IMR-90 (cell line): Measurements from ENCODE around the gene GALNT12. TPM values are rescaled to one million over a fixed set of nuclear protein-coding genes. Genes with fewer than 3 reads are reported as not detected.
A peak's percentile ranks its signal among the peaks of the same experiment; 100 is the strongest.

Experiments used
- ATAC-seq: fragments of 200-7000 bp; cut with Tn5 transposase; 2 replicates; pipeline ENCODE4 v1.9.1; 2020; ENCODE audit warnings: low read depth, mild to moderate bottlenecking, moderate library complexity
- BruUV-seq: library from RNA; stranded (reverse); fragments of 400-500 nt; replicated peaks from 2 replicates; lab custom pipeline; 2021; lab: Mats Ljungman, UMichigan
- CTCF ChIA-PET: fragments of 300-600 bp; formaldehyde crosslinking; extraction: SDS; loops from one replicate; lab custom pipeline; 2021; ENCODE audit warnings: antibody characterized with exemption; lab: Yijun Ruan, JAX
- POLR2A ChIA-PET: fragments of 300-600 bp; sonication (Branson Sonifier 250); formaldehyde crosslinking; loops from one replicate; lab custom pipeline; 2022; ENCODE audit warnings: antibody characterized with exemption; ENCODE audit not compliant: unreplicated experiment; lab: Charles Lee
- DNase-seq: peaks from one replicate; pipeline ENCODE4 v3.0.0; 2013
- H2AFZ ChIP-seq: replicated peaks from 2 replicates; pipeline ENCODE3; 2013; ENCODE audit warnings: low read length, mild to moderate bottlenecking; ENCODE audit not compliant: poor library complexity
- H2AK5ac ChIP-seq: 2 replicates; pipeline ENCODE4 v1.6.1; 2013; ENCODE audit warnings: low read depth, low read length, inconsistent platforms
- H2AK9ac ChIP-seq: replicated peaks from 2 replicates; pipeline ENCODE3; 2013; ENCODE audit warnings: mild to moderate bottlenecking, low read depth, low read length, moderate library complexity; ENCODE audit not compliant: poor library complexity
- H2BK120ac ChIP-seq: 2 replicates; pipeline ENCODE4 v1.6.1; 2013; ENCODE audit warnings: low read depth, low read length, inconsistent platforms
- H2BK15ac ChIP-seq: 3 replicates; pipeline ENCODE4 v1.6.1; 2013; ENCODE audit warnings: low read depth, low read length, inconsistent platforms
- H2BK20ac ChIP-seq: 2 replicates; pipeline ENCODE4 v1.6.1; 2013; ENCODE audit warnings: low read depth, mild to moderate bottlenecking, inconsistent platforms, low read length, moderate library complexity
- H2BK5ac ChIP-seq: 2 replicates; pipeline ENCODE4 v1.6.1; 2013; ENCODE audit warnings: mild to moderate bottlenecking, low read depth, low read length, inconsistent platforms; ENCODE audit not compliant: poor library complexity, severe bottlenecking
- H3K14ac ChIP-seq: replicated peaks from 2 replicates; pipeline ENCODE4 v1.6.1; 2013; ENCODE audit warnings: low read depth, low read length, inconsistent platforms
- H3K18ac ChIP-seq: 2 replicates; pipeline ENCODE4 v1.6.1; 2013; ENCODE audit warnings: low read depth, low read length, control low read depth
- H3K23ac ChIP-seq: 2 replicates; pipeline ENCODE4 v1.6.1; 2013; ENCODE audit warnings: low read depth, low read length, inconsistent platforms
- H3K27ac ChIP-seq: 2 replicates; pipeline ENCODE4 v1.5.1; 2013; ENCODE audit warnings: mild to moderate bottlenecking, control low read depth, low read length; ENCODE audit not compliant: insufficient read depth
- H3K27me3 ChIP-seq: 2 replicates; pipeline ENCODE4 v1.6.1; 2013; ENCODE audit warnings: low read length; ENCODE audit not compliant: control insufficient read depth, insufficient read depth
- H3K36me3 ChIP-seq: 2 replicates; pipeline ENCODE4 v1.6.1; 2013; ENCODE audit warnings: low read length, mixed read lengths; ENCODE audit not compliant: control insufficient read depth, insufficient read depth
- H3K4ac ChIP-seq: 2 replicates; pipeline ENCODE4 v1.6.1; 2013; ENCODE audit warnings: low read depth, low read length, inconsistent platforms
- H3K4me1 ChIP-seq: 2 replicates; pipeline ENCODE4 v1.6.1; 2013; ENCODE audit warnings: low read length, mixed read lengths; ENCODE audit not compliant: control insufficient read depth, insufficient read depth
- H3K4me2 ChIP-seq: 2 replicates; pipeline ENCODE4 v1.6.1; 2013; ENCODE audit warnings: low read depth, mild to moderate bottlenecking, control low read depth, low read length, moderate library complexity
- H3K4me3 ChIP-seq: 2 replicates; pipeline ENCODE4 v1.5.1; 2013; ENCODE audit warnings: low read depth, mild to moderate bottlenecking, control low read depth, low read length, moderate library complexity; ENCODE audit not compliant: insufficient read depth
- H3K56ac ChIP-seq: 2 replicates; pipeline ENCODE4 v1.6.1; 2013; ENCODE audit warnings: low read length, inconsistent platforms; ENCODE audit not compliant: insufficient read depth; ENCODE audit errors: extremely low read depth
- H3K79me1 ChIP-seq, 2 experiments: 2 replicates each; pipeline ENCODE4 v1.6.1; 2013; ENCODE audit warnings: low read length in 2 of 2, inconsistent platforms in 1 of 2, low read depth in 1 of 2
- H3K9ac ChIP-seq: 2 replicates; pipeline ENCODE4 v1.6.1; 2013; ENCODE audit warnings: low read depth, low read length, control low read depth
- H3K9me1 ChIP-seq: 2 replicates; pipeline ENCODE4 v1.6.1; 2013; ENCODE audit warnings: low read length, inconsistent platforms; ENCODE audit not compliant: insufficient read depth
- H3K9me3 ChIP-seq: 2 replicates; pipeline ENCODE4 v1.6.1; 2013; ENCODE audit warnings: low read length; ENCODE audit not compliant: control insufficient read depth, insufficient read depth
- H4K20me1 ChIP-seq: 2 replicates; pipeline ENCODE4 v1.6.1; 2013; ENCODE audit warnings: low read length, inconsistent platforms; ENCODE audit not compliant: insufficient read depth
- H4K5ac ChIP-seq: 2 replicates; pipeline ENCODE4 v1.6.1; 2013; ENCODE audit warnings: mild to moderate bottlenecking, low read depth, low read length, control low read depth
- H4K8ac ChIP-seq, 2 experiments: 2 replicates each; pipeline ENCODE4 v1.6.1; 2013; ENCODE audit warnings: low read depth in 2 of 2, low read length in 2 of 2, control low read depth in 1 of 2, inconsistent platforms in 1 of 2
- H4K91ac ChIP-seq: 2 replicates; pipeline ENCODE4 v1.6.1; 2013; ENCODE audit warnings: low read depth, low read length, inconsistent platforms; ENCODE audit not compliant: insufficient read depth
- BHLHE40 ChIP-seq: fragments of 150-350 bp; IDR thresholded peaks from 2 replicates; pipeline ENCODE4 v1.6.1; 2016; ENCODE audit warnings: mild to moderate bottlenecking, low read depth, low read length
- NFE2L2 ChIP-seq: fragments of 150-350 bp; IDR thresholded peaks from 2 replicates; pipeline ENCODE4 v1.6.1; 2016; ENCODE audit warnings: low read depth, mild to moderate bottlenecking, low read length
- WGBS, 2 experiments: methylation state at CpG; one replicate each; pipeline versions ENCODE4 v1.1.5 to v1.1.7; 2013; ENCODE audit warnings: missing lambda C conversion rate in 2 of 2; ENCODE audit not compliant: insufficient read length in 1 of 2; ENCODE audit errors: extremely low coverage in 2 of 2; 5-methylcytosine and 5-hydroxymethylcytosine counted together
- dilution Hi-C: fragments of 300-500 bp; cut with HindIII; formaldehyde crosslinking; loops from one replicate; pipeline ENCODE4 v1.14.3; 2018; ENCODE audit warnings: low sequenced_read_pairs; ENCODE audit not compliant: unreplicated experiment
- in situ Hi-C: fragments of 300-500 bp; cut with MboI; formaldehyde crosslinking; loops from 3 replicates; pipeline ENCODE4 v1.14.3; 2019; ENCODE audit warnings: low sequenced_read_pairs, inconsistent platforms, mixed read lengths
- intact Hi-C: fragments of 100-400 bp; cut with micrococcal nuclease; formaldehyde crosslinking; loops from 2 replicates; pipeline ENCODE4 v1.10.0; 2022
- polyA plus RNA-seq, 3 experiments: library from polyadenylated mRNA; depleted of rRNA; stranded (reverse); fragments of >200 nt; gene quantifications; 2 replicates each; pipeline ENCODE4 v1.2.3, GENCODE V29; 2012; ENCODE audit warnings: low replicate concordance in 1 of 3
- total RNA-seq: library from RNA; depleted of rRNA; stranded (reverse); fragments of >200 nt; gene quantifications from 2 replicates; pipeline ENCODE4 v1.2.3, GENCODE V29; 2012

Gene GALNT12
- total and polyA plus RNA-seq, 2 of the 4 experiments (the other 2 are of a cell fraction), result 2.3 to 2.5 TPM

DNA sequence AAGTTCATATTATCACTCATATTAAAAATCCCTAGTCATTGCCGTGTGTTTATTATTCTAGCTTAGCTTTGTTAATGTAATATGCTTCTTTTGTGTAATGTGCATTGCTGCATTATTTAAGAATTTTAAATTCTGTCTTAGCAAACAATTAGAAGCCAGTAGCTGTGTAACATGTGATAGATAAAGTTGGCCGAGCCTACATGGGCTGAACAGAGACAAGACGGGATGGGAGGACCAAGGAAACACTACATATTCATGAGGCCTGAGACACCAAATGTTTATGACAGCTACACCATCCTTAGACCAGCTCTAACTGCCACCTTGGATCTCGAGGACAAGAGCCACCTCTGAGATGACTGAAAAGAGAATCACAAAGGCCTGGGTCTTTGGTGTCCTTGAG lies 85.2 kb downstream of the GALNT12 start:
- peak overlapping the region; percentile 73; the same call in 1 of the 2 replicates for H3K27ac ChIP-seq
- H3K4me1 ChIP-seq, result peaks cover 15% of the 10 kb centered on the region
- no peaks in the 10 kb centered on the region for H3K27me3 ChIP-seq
- peak overlapping the region; percentile 81 for H3K14ac ChIP-seq
- peak overlapping the region; percentile 88 for H2BK120ac ChIP-seq
- intact Hi-C loops, result no loop called here
- H3K56ac ChIP-seq, result peak overlapping the region; percentile 7; the same call in 1 of the 2 replicates
- peak overlapping the region; percentile 52 for H2BK5ac ChIP-seq
- H3K4me3 ChIP-seq, result no peak overlapping the region
- ChIA-PET POLR2A (interaction anchor here (0.5 kb wide), 1 partner anchor 72 kb away, joined by 6 read pairs; no protein-coding TSS in a partner anchor), CTCF (interaction anchor here (1.2 kb wide), 1 partner anchor 32 kb away, joined by 4 read pairs; no protein-coding TSS in a partner anchor)
- peak overlapping the region; percentile 94; the same call in 2 of the 3 replicates for H2BK15ac ChIP-seq
- no peak overlapping the region for H3K9ac ChIP-seq
- WGBS, 2 experiments, result 80% methylated on average over 2 of the region's 4 CpGs; no CpG with 5 or more reads in 1 of the 2 experiments
- H2BK20ac ChIP-seq, result peak overlapping the region; percentile 95
- H4K5ac ChIP-seq, result peak overlapping the region; percentile 18
- dilution Hi-C loops, result no loop called here
- in situ Hi-C loops, result no loop called here
- H2AK5ac ChIP-seq, result peak overlapping the region; percentile 72
- peaks cover 4% of the 10 kb centered on the region; the same call in 1 of the 2 replicates for H3K9me3 ChIP-seq
- no peaks in the 10 kb centered on the region for H4K20me1 ChIP-seq
- H4K8ac ChIP-seq, result peak overlapping the region; percentile 56 to 91
- H2AK9ac ChIP-seq, result no peak overlapping the region
- H3K4ac ChIP-seq, result peak overlapping the region; percentile 87
- DNase-seq (no peak), ATAC-seq (peak; percentile 63)
- no peaks in the 10 kb centered on the region for H3K79me1 ChIP-seq
- H2AFZ ChIP-seq, result no peak overlapping the region
- H3K23ac ChIP-seq, result peak overlapping the region; percentile 85
- TF ChIP-seq NFE2L2 (peak; percentile 37; the same call in 1 of the 2 replicates), BHLHE40 (no peak)
- no TSS peak for BruUV-seq
- 0 out of 2 replicates have a peak overlapping the region, but pooled peaks have one; percentile 1 for H3K4me2 ChIP-seq
- no peaks in the 10 kb centered on the region for H3K36me3 ChIP-seq
- peak overlapping the region; percentile 68 for H3K18ac ChIP-seq
- H3K9me1 ChIP-seq, result peaks cover 10% of the 10 kb centered on the region
- peak overlapping the region; percentile 84 for H4K91ac ChIP-seq
